ENCODE measurements around the gene UBA5. TPM values are rescaled to one million over a fixed set of nuclear protein-coding genes. Genes with fewer than 3 reads are reported as not detected.

The UBA5 gene
- total RNA-seq, 1 experiment from 2014 or later = 38.6 TPM

GRCh38 chr3:132675408-132675807, 15.3 kb downstream of the UBA5 start:
- DNase-seq (ENCODE audit: low spot score) = no peak
- no peak for TF ChIP-seq FOXP1 (CRISPR knock-in tag; IDR thresholded peaks at IDR 0.05; ENCODE audit: borderline replicate concordance)
- TF ChIP-seq ZNF121 (CRISPR knock-in tag; IDR thresholded peaks at IDR 0.05) = no peak
- no peak for TF ChIP-seq MLX (CRISPR knock-in tag; IDR thresholded peaks at IDR 0.05)
- CTCF ChIA-PET = no interaction called here
- no peak for ATAC-seq
- H3K9me3 Mint-ChIP-seq = no peaks in the 10 kb centered on the region
- POLR2A ChIA-PET = no interaction called here
- no peaks in the 10 kb centered on the region for H3K27me3 Mint-ChIP-seq (ENCODE audit: low read depth)
- peaks cover 7% of the 10 kb centered on the region for H3K4me1 Mint-ChIP-seq
- H3K4me3 Mint-ChIP-seq = no peak overlapping the region
- no peak overlapping the region for H3K27ac Mint-ChIP-seq
- peaks cover 50% of the 10 kb centered on the region for H3K36me3 Mint-ChIP-seq

- no peak for DNase-seq (ENCODE audit: low spot score)
- Mint-ChIP-seq H3K9me3 (no peaks in the 10 kb centered on the region), H3K27me3 (ENCODE audit: low read depth) (no peaks in the 10 kb centered on the region), H3K27ac (no peak overlapping the region), H3K36me3 (peaks cover 44% of the 10 kb centered on the region), H3K4me3 (no peak overlapping the region), H3K4me1 (no peaks in the 10 kb centered on the region)
- ATAC-seq = no peak
- TF ChIP-seq PRDM15 (CRISPR knock-in tag; IDR thresholded peaks at IDR 0.05) (no peak), ZBTB43 (CRISPR knock-in tag; IDR thresholded peaks at IDR 0.05) (no peak), ZSCAN18 (CRISPR knock-in tag; IDR thresholded peaks at IDR 0.05) (no peak), CBFB (CRISPR knock-in tag; IDR thresholded peaks at IDR 0.05; ENCODE audit: low read depth) (no peak), NR1H2 (CRISPR knock-in tag; IDR thresholded peaks at IDR 0.05) (no peak), ZNF138 (CRISPR knock-in tag; conservative IDR thresholded peaks at IDR 0.05) (no peak), ZMAT4 (CRISPR knock-in tag; IDR thresholded peaks at IDR 0.05) (no peak), HMGA2 (CRISPR knock-in tag; IDR thresholded peaks at IDR 0.05) (no peak), E2F5 (CRISPR knock-in tag; IDR thresholded peaks at IDR 0.05) (no peak), ERG (CRISPR knock-in tag; IDR thresholded peaks at IDR 0.05) (no peak), RELA (CRISPR knock-in tag; IDR thresholded peaks at IDR 0.05; ENCODE audit: borderline replicate concordance) (no peak), PREB (CRISPR knock-in tag; IDR thresholded peaks at IDR 0.05; ENCODE audit: borderline replicate concordance) (no peak), ZNF317 (CRISPR knock-in tag; IDR thresholded peaks at IDR 0.05; ENCODE audit: borderline replicate concordance, low read depth) (no peak), E2F4 (CRISPR knock-in tag; IDR thresholded peaks at IDR 0.05; ENCODE audit: borderline replicate concordance, low read depth) (no peak), ARID4B (CRISPR knock-in tag; IDR thresholded peaks at IDR 0.05; ENCODE audit: borderline replicate concordance) (no peak)
- POLR2A ChIA-PET = no interaction called here
- CTCF ChIA-PET = no interaction called here
These were observed 19.8 kb downstream of the UBA5 start for GRCh38 chr3:132679911-132680310.

Data from WTC11 (cell line).